Left ventricle myocardium inferior (tissue), 1 donor: Measurements from ENCODE around the gene NUAK1. TPM values are rescaled to one million over a fixed set of nuclear protein-coding genes. Genes with fewer than 3 reads are reported as not detected.

Source experiments
- DNase-seq: peaks from one replicate; pipeline ENCODE4 v3.0.0-alpha.2; 2020
- H3K27ac ChIP-seq: fragments of 200-600 bp; replicated peaks from 2 replicates; pipeline ENCODE4 v1.8.0; 2021
- H3K27me3 ChIP-seq: fragments of 200-600 bp; 2 replicates; pipeline ENCODE4 v1.8.0; 2021; ENCODE audit warnings: low read depth
- H3K36me3 ChIP-seq: fragments of 200-600 bp; 2 replicates; pipeline ENCODE4 v1.8.0; 2021
- H3K4me1 ChIP-seq: fragments of 200-600 bp; 2 replicates; pipeline ENCODE4 v1.8.0; 2021
- H3K4me3 ChIP-seq: fragments of 200-600 bp; 2 replicates; pipeline ENCODE4 v1.8.0; 2021; ENCODE audit warnings: mild to moderate bottlenecking, moderate library complexity
- H3K9me3 ChIP-seq: fragments of 200-600 bp; replicated peaks from 2 replicates; pipeline ENCODE4 v1.8.0; 2021
- CTCF ChIP-seq: fragments of 200-600 bp; IDR thresholded peaks from 2 replicates; pipeline ENCODE4 v1.8.0; 2021; ENCODE audit warnings: antibody characterized with exemption, mild to moderate bottlenecking, borderline replicate concordance
- intact Hi-C: fragments of 100-400 bp; cut with micrococcal nuclease; formaldehyde crosslinking; loops from one replicate; pipeline ENCODE4 v1.11.0; 2022
- total RNA-seq: library from RNA; stranded (reverse); fragmentation: NEBNext Ultra II Directional; extraction: Animal tissue kit (Norgen Biotek cat#: 25700); gene quantifications from one replicate; pipeline ENCODE4 v1.2.1, GENCODE V29; 2021
- donor health status: DM: no; HTN: yes; CAD: no; lungs with severe emphysema.

The NUAK1 gene
- total RNA-seq, 1 donor from 2014 or later, result 42.1 TPM

GRCh38 chr12:106123551-106124081 lies 15.1 kb downstream of the NUAK1 start:
- intact Hi-C loops, result no loop called here
- DNase-seq, result peak; percentile 67
- no peaks in the 10 kb centered on the region for H3K9me3 ChIP-seq
- H3K27me3 ChIP-seq, result no peaks in the 10 kb centered on the region
- no peaks in the 10 kb centered on the region for H3K36me3 ChIP-seq
- H3K27ac ChIP-seq, result peak overlapping the region; percentile 98
- H3K4me3 ChIP-seq, result peak overlapping the region; percentile 56
- TF ChIP-seq CTCF, result no peak
- H3K4me1 ChIP-seq, result peaks cover 100% of the 10 kb centered on the region

GRCh38 chr12:106123110-106123509 lies 15.6 kb downstream of the NUAK1 start:
- Histone ChIP-seq H3K9me3 (no peaks in the 10 kb centered on the region), H3K4me1 (peaks cover 100% of the 10 kb centered on the region), H3K27me3 (no peaks in the 10 kb centered on the region), H3K36me3 (no peaks in the 10 kb centered on the region), H3K27ac (peak overlapping the region; percentile 98), H3K4me3 (peak overlapping the region; percentile 30)
- no peak for TF ChIP-seq CTCF
- intact Hi-C loops, result no loop called here
- no peak for DNase-seq

- peak overlapping the region; percentile 98 for H3K27ac ChIP-seq
- intact Hi-C loops, result no loop called here
- no peak for DNase-seq
- H3K9me3 ChIP-seq, result no peaks in the 10 kb centered on the region
- no peak overlapping the region for H3K4me3 ChIP-seq
- H3K4me1 ChIP-seq, result peaks cover 100% of the 10 kb centered on the region
- no peaks in the 10 kb centered on the region for H3K27me3 ChIP-seq
- TF ChIP-seq CTCF, result no peak
- no peaks in the 10 kb centered on the region for H3K36me3 ChIP-seq
These were observed 16.8 kb downstream of the NUAK1 start for GRCh38 chr12:106122004-106122403.

- intact Hi-C loops, result no loop called here
- H3K9me3 ChIP-seq, result no peaks in the 10 kb centered on the region
- TF ChIP-seq CTCF, result no peak
- DNase-seq, result peak; percentile 58
- no peaks in the 10 kb centered on the region for H3K27me3 ChIP-seq
- H3K4me1 ChIP-seq, result peaks cover 100% of the 10 kb centered on the region
- H3K4me3 ChIP-seq, result no peak overlapping the region
- H3K27ac ChIP-seq, result peak overlapping the region; percentile 98
- H3K36me3 ChIP-seq, result no peaks in the 10 kb centered on the region
These were observed 18.1 kb downstream of the NUAK1 start for GRCh38 chr12:106120519-106121105.

- Histone ChIP-seq H3K36me3 (no peaks in the 10 kb centered on the region), H3K4me1 (peaks cover 100% of the 10 kb centered on the region), H3K4me3 (no peak overlapping the region), H3K27ac (peak overlapping the region; percentile 98), H3K27me3 (no peaks in the 10 kb centered on the region), H3K9me3 (no peaks in the 10 kb centered on the region)
- no peak for DNase-seq
- intact Hi-C loops, result no loop called here
- no peak for TF ChIP-seq CTCF
These were observed 19.5 kb downstream of the NUAK1 start for GRCh38 chr12:106119301-106119700.
